GM21576 (cell line): ENCODE results near the gene SSC4D.
"Not testable (repeated sequence)": the region's sequence is repeated elsewhere in the genome, so short reads cannot be mapped to it uniquely, and the experiment has no call there.

Experiments used
- ATAC-seq: cut with Tn5 transposase; IDR thresholded peaks from one replicate; pipeline ENCODE4 v1.9.1; 2021; ENCODE audit warnings: mild to moderate bottlenecking, moderate library complexity; ENCODE audit not compliant: unreplicated experiment

The SSC4D gene

DNA sequence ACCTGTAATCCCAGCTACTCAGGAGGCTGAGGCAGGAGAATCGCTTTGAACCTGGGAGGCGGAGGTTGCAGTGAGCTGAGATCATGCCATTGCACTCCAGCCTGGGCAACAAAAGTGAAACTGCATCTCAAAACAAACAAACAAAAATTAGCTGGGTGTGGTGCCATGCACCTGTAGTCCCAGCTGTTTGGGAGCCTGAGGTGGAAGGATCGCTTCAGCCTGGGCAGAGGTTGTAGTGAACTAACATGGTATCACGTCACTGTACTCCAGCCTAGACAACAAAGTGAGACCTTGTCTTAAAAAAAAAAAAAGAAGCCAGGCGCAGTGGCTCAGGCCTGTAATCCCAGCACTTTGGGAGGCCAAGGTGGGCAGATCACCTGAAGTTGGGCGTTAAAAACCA lies 21.7 kb downstream of the SSC4D start:
- not testable (repeated sequence) for ATAC-seq

DNA sequence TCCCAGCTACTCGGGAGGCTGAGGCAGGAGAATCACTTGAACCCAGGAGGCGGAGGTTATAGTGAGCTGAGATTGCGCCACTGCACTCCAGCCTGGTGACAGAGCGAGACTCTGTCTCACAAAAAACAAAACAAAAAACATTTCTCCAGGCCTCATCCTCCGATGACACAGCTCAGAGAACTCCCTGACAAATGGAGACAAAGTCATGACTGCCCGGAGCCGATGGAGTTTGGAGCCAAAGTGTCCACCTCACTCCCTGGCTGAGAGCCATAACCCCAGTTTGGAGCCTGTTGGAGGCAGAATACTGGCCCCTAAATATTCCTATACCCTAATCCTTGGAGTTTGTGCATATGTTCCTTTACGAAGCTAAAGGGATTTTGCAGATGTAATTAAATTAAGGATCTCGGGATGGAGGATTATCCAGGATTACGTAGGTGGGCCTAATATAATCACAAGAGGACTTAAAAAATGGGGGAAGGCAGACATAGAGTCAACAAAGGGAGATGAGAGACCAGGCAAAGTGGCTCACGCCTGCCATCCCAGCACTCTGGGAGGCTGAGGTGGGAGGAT lies 22.7 kb downstream of the SSC4D start:
- no peak for ATAC-seq

DNA sequence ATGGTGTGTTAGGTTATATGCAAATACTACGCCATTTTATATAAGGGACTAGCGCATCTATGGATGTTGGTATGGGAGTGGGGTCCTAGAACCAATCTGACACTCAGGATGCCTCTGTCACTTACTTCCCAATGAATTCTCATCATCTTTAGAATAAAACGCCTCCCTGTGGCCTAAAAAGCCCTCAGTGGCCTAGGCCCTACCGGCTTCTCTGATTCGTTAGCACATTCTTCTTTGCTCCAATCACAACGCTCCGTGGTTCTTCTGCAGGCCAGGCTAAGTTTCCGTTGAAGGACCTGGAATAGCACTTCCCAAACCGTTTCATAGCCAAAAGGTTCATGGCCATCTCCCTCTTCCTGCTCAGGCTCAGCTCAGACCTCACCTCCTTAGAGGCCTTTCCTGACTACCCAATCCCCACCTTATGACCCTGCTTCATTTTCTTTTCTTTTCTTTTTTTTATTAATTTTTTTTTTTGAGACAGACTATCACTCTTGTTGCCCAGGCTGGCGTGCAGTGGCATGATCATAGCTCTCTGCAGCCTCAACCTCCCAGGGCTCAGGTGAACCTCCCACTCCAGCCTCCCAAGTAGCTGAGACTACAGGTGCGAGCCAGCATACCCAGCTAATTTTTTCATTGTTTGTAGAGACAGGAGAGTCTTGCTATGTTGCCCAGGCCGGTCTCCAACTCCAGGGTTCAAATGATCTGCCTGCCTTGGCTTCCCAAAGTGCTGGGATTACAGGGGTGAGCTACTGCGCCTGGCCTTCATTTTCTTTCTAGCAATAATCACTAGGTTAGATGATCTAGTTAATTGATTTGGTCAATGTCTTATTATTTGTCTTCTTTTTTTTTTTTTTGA lies 26.2 kb downstream of the SSC4D start:
- ATAC-seq = no peak

DNA sequence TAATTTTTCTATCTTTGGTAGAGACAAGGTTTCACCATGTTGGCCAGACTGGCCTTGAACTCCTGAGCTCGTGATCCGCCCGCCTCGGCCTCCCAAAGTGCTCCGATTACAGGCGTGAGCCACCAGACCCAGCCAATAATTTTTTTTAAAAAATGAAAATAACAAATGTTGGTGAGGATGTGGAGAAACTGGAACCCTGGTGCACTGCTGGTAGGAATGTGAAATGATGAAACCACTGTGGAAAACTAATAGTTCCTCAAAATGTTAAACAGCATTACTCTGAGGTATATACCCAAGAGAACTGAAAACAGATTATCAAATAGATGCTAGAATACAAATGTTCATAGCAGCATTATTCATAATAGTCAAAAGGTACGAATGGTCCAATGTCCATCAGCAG lies 27.7 kb downstream of the SSC4D start:
- ATAC-seq = no peak

DNA sequence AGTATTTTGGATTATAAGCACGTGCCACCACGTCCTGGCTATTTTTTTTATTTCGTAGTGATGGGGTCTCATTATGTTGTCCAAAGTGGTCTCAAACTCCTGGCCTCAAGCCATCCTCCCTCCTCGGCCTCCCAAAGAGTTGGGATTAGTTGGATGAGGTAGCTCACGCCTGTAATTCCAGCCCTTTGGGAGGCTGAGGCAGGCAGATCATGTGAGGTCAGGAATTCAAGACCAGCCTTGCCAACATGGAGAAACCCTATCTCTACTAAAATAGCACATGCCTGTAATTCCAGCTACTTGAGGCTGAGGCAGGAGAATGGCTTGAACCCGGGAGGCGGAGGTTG lies 28.9 kb downstream of the SSC4D start:
- no peak for ATAC-seq

DNA sequence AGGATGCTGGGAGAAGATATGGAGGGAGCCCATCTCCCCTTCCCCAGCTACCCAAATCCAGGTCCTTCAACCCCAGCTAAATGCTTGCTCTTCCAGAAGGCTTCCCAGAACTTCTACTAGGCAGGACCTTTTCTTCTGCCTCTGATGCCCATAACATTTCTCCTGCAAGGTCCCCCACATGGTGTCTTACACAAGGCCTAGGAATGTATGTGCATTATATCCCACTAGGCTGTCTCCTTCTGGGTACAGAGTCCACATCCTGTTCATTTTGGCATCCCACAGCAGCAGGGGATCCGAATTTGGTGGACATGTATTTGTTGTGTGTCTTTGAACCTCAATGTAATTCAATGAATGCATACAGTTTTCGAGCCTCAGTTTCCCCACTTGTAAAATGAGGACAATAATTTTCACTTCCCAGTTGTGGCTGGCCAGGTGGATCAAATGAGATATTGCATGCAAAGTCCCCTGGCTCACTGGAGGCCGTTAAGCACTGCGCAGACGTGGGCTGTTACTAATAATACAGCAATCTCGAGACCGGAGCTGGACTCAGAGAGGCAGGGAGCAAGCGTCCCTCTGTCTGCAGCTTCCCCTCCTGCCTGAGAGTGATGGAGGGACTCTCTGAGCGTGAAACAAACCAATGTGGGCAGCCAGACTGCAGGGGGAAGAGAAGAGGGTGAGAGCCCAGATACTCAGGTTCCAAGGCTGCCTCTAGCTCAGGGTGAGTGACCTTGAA lies 32.1 kb downstream of the SSC4D start:
- no peak for ATAC-seq

DNA sequence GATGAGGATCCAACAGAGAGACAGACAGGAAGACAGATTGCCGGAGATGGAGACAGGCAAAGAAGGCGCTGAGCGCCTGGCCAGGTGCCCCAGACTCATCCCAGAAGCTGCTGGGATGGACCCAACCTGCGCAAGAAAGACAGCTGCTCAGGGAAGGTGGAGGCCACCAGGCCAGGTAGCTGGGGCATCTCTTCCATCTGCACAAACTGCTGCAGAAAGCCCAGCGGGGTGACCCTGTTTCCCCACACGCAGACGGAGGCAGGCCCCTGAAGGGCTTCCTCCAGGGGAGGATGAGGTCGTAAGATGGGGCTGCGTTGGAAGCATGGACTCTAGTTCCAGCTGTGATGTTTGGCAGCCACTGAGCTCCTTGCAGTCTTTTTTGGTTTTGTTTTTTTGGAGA lies 34.2 kb downstream of the SSC4D start:
- no peak for ATAC-seq

DNA sequence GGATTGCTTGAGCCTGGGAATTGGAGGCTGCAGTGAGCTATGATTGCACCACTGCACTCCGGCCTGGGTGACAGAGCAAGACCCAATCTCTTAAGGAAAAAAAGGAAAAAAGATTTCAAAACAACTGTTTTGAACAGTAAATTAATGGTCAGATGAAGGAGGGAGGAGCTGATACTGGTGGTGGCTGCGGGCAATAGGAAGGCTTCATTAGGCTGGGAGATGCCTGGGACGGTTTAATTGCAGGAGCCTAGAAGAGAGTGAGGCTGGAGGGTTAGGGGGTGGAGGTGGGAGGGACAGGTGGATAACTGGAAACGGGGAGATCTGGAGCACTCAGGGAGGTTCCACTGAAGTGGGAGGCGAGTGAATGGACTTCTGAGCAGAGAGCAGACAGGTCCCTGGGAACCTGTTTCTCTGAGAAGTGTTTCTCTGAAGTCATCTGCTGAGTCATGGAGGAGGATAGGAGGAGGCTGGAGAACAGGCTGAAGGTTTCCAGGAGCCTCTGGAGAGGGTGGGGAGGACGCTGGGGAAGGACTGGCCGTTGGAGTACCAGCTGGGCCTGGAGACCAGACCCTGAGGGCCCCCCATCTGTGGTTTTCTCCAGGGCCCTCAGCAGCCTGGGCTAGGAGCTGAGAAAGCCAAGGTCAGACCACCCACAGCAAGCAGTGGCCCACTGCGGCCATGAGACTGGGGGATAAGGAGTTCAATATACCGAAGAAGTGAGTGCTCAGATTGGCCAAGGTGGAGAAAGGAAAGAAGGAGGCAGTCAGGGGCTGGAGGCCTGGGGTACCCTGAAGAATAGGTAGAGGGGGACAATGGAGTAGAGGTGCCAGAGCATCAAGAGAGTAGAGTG lies 36.3 kb downstream of the SSC4D start:
- ATAC-seq = no peak

DNA sequence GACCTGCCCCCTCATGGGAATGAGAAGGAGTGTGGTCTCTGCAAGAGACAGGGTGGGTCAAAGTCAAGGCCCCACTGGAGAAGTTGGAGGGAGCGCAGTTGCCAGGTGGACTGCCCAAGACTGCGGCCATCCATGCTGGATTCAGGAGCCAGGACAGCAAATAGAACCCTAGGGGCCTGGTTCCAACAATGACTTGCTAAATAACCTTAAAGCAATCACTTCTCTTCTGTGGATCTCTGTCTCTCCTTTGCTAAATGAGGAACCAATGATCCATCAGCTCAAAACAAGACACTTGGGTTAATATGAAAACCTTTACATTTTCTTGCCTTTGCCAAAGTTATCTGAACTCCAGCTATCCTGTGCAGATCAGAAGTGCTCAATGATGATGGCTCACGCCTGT lies 38.1 kb downstream of the SSC4D start:
- ATAC-seq = no peak

DNA sequence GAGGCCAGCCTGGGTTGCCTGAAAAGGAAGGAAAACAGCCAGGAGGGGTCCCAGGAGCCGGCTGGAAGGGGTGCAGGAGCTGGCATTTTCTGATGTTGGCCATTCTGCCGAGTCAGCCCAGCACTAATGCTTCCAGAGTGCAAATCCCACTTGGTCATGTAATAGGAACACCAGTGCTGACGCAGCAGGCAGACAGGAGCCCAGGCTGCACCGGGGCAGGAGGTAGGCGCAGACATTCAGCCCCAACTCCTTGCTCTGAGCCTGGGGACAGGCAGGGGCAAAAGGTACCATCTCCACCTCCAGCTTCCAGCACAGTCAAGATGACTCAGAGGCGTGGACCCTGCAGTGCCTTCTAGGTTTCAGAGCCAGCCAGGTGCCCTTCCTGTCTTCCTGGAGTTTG lies 40.5 kb downstream of the SSC4D start:
- ATAC-seq = no peak

DNA sequence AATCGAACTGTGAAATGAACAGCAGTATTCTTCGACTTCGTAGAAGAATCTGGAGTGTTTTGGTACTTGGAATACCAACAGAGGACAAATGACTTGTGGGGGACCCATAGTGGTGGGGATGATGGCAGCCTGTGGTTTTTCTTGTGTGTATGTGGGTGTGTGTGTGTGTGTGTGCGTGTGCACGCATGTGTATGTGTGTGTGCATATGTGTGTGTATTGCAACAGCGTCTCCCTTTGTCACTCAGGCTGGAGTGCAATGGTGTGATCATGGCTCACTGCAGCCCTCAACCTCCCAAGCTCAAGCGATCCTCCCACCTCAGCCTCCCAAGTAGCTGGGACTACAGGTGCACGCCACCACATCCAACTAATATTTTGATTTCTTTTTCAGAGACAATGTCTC lies 41.3 kb downstream of the SSC4D start:
- ATAC-seq = no peak

DNA sequence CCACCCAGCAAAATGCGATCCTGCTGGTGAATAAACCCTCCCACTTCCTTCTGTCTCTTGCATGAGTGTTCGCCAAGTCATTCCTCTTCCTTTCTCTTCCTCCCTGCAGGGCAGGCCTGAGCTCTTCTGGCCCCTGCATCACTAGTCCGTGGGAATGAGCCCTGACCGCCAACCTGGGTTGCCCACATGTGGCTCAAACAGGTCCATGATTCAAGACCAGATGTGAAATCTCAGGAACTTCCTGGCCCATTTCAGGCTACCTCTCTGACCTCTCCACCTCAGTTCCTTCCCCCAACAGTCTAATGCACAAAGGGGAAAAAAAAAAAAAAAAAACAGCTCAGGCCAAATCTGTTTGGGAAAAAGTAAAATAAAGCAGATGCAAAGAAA lies 45.3 kb downstream of the SSC4D start:
- ATAC-seq = no peak

DNA sequence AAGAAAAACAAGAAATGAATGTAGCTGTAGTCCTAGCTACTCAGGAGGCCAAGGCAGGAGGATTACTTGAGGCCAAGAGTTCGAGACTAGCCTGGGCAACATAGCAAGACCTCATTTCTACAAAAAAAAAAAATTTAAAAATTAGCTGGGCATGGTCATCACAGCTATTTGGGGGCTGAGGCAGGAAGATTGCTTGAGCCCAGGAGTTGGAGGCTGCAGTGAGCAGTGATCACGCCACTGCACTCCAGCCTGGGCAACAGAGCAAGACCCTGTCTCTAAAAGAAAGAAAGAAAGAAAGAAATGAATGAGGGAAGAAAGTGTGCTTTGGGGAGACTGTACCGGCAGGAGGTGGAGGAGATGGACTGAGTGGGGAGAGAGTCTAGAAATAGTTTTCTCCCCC lies 45.7 kb downstream of the SSC4D start:
- ATAC-seq = not testable (repeated sequence)

DNA sequence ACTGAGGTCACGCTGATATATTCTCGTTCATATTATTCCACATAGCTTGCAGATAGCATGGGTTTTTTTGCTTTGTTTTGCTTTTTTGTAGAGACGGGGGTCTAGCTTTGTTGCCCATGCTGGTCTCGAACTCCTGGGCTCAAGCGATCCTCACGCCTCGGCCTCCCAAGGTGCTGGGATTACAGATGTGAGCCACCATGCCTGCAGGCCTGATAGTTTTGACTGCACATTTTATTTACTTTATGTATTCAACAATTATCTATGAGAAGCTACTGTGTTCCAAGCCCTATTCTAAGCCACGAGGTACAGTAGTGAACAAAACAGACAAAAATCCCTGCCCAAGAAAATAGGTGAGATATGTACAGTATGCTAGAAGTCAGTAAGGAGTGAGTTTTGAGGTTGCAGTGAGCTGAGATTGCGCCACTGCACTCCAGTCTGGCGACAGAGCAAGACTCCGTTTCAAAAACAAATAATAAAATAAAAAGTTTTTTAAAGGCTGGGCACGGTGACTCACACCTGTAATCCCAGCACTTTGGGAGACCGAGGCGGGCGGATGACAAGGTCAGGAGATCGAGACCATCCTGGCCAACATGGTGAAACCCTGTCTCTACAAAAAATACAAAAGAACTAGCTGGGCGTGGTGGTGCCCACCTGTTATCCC lies 49.4 kb downstream of the SSC4D start:
- ATAC-seq = no peak

DNA sequence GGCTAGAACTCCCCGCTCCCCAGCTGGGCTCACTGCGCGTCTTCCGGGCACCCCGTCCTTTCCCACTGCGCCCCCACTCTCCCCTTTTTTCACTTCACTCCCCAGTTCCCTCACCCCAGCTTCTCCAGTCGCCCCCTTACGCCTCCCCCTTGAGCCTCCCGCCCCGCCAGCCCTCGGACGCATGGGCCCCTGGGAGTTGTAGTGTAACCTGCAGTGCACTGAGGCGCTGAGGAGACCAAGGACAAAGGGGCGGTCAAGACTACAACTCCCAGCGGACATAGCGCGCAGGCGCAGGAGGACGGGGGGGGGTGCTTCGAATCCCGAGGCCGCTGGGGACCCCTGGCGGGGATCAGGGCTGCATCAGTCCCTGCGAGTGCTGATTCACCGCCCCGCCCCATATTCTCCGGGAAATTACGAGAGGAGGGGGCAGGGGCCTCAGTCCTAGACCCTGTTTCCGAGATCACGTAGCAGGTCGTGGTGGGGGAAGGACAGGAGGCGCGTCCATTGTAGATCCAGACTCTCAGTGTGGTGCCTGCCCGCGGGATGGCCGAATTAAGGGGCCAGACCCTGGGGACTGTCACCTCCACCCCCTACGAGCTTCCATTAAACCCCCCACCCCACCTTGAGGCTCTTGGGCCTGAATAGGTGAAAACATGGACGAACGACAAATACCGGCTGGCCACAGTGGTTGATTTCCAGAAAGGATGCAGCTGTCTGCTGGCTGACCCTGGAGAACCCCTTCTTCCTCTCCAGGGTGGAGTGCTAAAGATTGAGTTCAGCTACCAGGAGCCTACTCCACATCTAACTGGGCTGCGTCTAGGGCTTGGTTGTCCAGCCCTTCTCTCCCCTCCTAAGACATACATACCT lies 50.2 kb downstream of the SSC4D start:
- ATAC-seq = peak; percentile 90

DNA sequence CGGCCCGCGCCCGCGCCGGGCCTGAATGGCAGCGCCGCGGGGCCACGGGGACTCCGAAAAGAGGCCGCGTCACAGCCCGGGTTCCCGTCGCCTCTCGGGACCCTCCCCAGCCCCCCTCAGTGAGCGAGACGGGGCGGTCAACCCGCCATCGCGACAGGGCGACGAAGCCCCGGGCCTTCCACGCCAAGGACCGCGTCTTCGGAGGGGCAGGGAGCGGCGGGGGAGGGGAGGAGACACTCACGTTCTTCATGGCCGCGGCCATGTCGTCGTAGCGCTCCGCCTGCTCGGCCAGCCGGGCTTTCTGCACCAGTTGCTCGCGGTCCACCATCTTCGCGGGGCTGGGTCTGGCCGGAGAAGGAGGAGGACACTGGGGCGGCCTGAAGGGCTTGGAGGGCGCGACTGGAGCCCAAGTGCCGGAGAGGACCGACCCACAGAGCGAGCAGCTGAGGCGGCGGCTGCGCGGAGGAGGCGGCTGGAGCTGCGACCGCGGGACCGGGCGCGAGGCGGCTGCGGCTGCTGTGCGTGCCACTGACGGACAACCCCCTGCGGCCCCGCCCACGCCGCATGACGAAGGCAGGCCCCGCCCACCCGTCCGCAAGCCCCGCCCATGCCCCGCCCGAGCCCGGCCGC lies 50.9 kb downstream of the SSC4D start, which contains the start of gene YWHAG:
YWHAG (minus strand) TSS at position 511 of the 630 bp plus-strand sequence; CDS start at position 328, 183 bp downstream.
- ATAC-seq = peak; percentile 70

DNA sequence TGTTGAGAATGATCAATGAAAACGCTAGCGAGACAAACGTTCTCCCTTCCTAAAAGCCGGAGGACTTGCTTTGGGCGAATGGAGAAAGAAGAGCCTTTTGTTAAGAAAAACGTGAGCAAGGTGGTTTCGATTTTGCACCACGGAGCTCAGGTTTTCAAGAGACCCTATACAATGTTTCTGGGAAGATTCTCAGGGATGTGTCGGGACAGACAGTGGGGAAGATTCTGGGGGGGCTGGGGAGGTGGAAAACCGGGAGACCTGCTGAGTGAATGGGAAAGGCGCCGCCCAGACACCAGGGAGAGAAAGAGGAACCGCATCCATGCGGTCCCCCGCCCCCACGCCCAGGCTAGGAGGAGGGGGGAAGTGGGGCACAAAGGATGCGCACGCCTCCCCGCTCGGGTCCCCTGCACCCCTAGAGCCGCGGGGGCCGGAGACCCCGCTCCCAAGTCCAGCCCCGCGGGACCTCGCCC lies 51.5 kb downstream of the SSC4D start:
- ATAC-seq = peak; percentile 31

DNA sequence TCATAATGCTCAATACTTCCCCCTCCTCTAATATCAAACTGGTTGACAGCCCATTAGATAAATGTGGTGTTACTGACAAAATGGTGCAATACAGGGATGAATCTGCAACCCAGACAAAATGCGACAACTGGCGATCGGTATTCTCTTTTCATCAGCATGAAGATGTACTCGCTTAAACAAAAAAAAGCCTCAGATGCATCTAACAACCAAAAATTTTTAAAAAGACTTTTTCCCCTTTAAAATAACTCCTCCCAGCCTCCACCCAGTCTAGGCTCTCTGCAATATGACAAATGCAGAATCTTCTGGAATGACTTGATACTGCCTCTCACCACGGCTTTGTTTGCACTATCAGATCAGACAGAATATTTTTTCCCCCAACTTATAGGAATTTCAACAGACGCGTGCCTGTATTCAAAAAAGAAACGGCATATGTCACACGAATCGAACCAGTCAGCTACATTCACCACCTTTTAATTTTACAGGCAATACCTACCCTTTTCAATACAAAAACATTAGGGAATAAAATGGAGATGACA lies 52.0 kb downstream of the SSC4D start:
- no peak for ATAC-seq

DNA sequence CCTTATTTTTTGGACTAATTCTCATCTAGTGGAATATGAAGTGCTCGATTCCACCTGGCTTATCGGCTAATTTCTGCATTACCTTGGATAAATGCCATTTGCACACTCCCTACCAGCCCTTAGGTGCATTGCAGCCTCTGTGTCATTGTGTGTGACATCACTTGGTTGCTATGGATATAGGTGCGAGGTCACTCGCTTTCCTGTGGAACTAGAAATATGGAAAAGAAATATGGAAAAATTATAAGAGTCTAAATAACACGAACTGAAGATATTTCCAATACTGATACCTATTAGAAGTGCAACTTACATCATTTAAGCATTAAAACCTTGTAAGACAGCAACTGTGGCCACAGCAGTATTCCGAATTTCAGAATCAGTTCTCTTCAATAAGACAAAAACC lies 52.7 kb downstream of the SSC4D start:
- no peak for ATAC-seq
